HFF-Myc (cell line): ENCODE data around the gene SLC16A4.
"Not testable (repeated sequence)": the region's sequence is repeated elsewhere in the genome, so short reads cannot be mapped to it uniquely, and the experiment has no call there.

Experiments
- DNase-seq: peaks from one replicate; pipeline ENCODE4 v3.0.0-alpha.2; 2011; ENCODE audit warnings: low read depth; ENCODE audit errors: extremely low read depth
- H3K4me3 ChIP-seq: replicated peaks from 2 replicates; pipeline ENCODE4 v1.5.1; 2011; ENCODE audit warnings: low read depth, mild to moderate bottlenecking, control low read depth, low read length
- CTCF ChIP-seq: IDR thresholded peaks from 2 replicates; pipeline ENCODE4 v1.5.1; 2012; ENCODE audit warnings: mild to moderate bottlenecking, low read depth, low read length, control low read depth; ENCODE audit errors: missing control alignments

Gene SLC16A4

GRCh38 chr1:110390692-110391245, at the start of gene SLC16A4:
Gene SLC16A4, minus strand, starts transcription at chr1:110391026. Its CDS starts 1,703 bp downstream, at chr1:110389323.
- H3K4me3 ChIP-seq: peak within 1 kb of the TSS; percentile 38
- no peak for TF ChIP-seq CTCF
- DNase-seq: peak; percentile 52

DNA sequence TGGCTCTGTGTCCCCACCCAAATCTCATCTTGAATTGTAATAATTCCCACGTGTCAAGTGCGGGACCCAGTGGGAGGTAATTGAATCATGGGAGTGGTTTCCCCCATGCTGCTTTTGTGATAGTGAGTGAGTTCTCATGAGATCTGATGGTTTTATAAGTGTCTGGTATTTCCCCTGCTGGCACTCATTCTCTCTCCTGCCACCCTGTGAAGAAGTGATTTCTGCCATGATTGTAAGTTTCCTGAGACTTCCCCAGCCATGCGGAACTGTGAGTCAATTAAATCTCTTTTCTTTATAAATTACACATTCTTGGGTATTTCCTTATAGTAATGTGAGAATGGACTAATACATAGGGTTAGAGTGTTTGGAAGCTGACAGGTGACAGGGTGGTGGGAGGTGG, 49.0 kb upstream of the SLC16A4 start:
- DNase-seq: not testable (repeated sequence)

GRCh38 chr1:110438893-110439292, 48.1 kb upstream of the SLC16A4 start:
- DNase-seq: no peak

More for the DNA sequence above, 49.0 kb upstream of the SLC16A4 start:
- not testable (repeated sequence) for H3K4me3 ChIP-seq

GRCh38 chr1:110437645-110438299, 46.9 kb upstream of the SLC16A4 start:
- not testable (repeated sequence) for DNase-seq, H3K4me3 ChIP-seq

More at GRCh38 chr1:110438893-110439292, 48.1 kb upstream of the SLC16A4 start:
- TF ChIP-seq CTCF: no peak
- H3K4me3 ChIP-seq: no peak overlapping the region

DNA sequence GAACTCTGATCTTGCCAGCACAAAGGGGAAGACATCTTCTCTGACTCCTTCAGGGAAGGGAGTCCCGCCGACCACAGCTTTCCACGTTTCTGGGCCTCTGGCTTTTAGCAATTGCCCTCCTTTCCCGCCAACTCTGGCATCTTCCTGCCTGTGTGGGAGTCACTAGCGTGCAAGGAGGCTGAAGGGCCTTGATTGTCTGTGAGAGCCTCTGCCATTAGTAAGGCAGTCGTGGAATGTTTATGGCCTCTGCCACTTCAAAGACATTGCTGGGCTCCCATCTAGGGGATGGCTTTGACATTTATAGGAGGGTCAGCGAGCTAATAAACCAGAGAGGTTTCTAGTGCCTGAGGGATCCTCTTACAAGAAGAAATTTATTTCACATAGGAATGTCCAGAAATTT, 45.8 kb upstream of the SLC16A4 start:
- no peak overlapping the region for H3K4me3 ChIP-seq
- DNase-seq: no peak
- TF ChIP-seq CTCF: no peak

DNA sequence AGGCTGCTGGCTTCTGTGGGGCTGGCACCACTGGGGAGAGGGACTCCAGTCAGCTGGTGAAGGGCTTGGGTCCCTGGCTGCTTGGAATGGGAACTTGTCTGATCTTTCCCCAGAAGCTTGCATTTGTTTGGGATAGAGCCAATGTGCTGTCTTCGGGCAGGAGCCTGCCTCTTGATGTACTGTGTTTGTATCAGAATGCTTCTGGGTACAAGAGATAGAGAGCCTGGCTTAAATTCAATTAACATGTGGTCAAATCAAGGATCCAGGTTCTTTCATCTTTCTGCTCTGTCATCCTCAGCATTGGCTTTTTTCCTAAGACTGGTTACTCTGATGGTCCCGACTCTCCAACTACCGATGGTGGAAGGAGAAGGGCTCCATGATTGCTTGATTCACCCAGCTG, 44.1 kb upstream of the SLC16A4 start:
- no peak overlapping the region for H3K4me3 ChIP-seq
- TF ChIP-seq CTCF: no peak
- no peak for DNase-seq

GRCh38 chr1:110433803-110434202, 43.0 kb upstream of the SLC16A4 start:
- no peak overlapping the region for H3K4me3 ChIP-seq
- no peak for DNase-seq
- TF ChIP-seq CTCF: no peak

- no peak for TF ChIP-seq CTCF
- no peak overlapping the region for H3K4me3 ChIP-seq
- DNase-seq: no peak
Observed at GRCh38 chr1:110433213-110433612, 42.4 kb upstream of the SLC16A4 start.
